HEK293 (cell line): ENCODE measurements around the gene CNPY1.

Experiments used
- CTCF ChIA-PET: fragments of 350-600 bp; formaldehyde crosslinking; extraction: SDS; loops from one replicate; lab custom pipeline; 2021; ENCODE audit warnings: antibody characterized with exemption; lab: Yijun Ruan, JAX
- POLR2A ChIA-PET: fragments of 300-600 bp; formaldehyde crosslinking; extraction: SDS; loops from one replicate; lab custom pipeline; 2020; ENCODE audit warnings: antibody characterized with exemption, inconsistent platforms; lab: Yijun Ruan, JAX
- H3K27ac ChIP-seq: fragments of 200-500 bp; sonication (Bioruptor generic); 2 replicates; pipeline ENCODE4 v1.5.1; 2014; ENCODE audit warnings: low read depth, low read length, control low read depth, inconsistent platforms; ENCODE audit errors: extremely low read depth
- H3K36me3 ChIP-seq, 2 experiments: fragments of 200-500 bp in 1 of 2; sonication (Bioruptor generic) in 1 of 2; 1 replicate in 1 of 2; 2 replicates in 1 of 2; pipeline ENCODE4 v1.5.1; 2014 to 2017; ENCODE audit warnings: inconsistent platforms in 2 of 2, low read length in 2 of 2; ENCODE audit not compliant: control insufficient read depth in 2 of 2, insufficient read depth in 1 of 2
- H3K4me1 ChIP-seq: fragments of 200-500 bp; sonication (Bioruptor generic); 2 replicates; pipeline ENCODE4 v1.5.1; 2014; ENCODE audit warnings: mild to moderate bottlenecking, low read length, inconsistent platforms; ENCODE audit not compliant: control insufficient read depth, insufficient read depth
- H3K4me3 ChIP-seq: 2 replicates; pipeline ENCODE4 v1.5.1; 2011; ENCODE audit warnings: low read depth, mild to moderate bottlenecking, control low read depth, low read length, moderate library complexity
- H3K9me3 ChIP-seq: fragments of 200-500 bp; sonication (Bioruptor generic); 2 replicates; pipeline ENCODE4 v1.5.1; 2014; ENCODE audit warnings: low read depth, low read length, inconsistent platforms; ENCODE audit not compliant: control insufficient read depth, insufficient read depth
- ATF2 ChIP-seq: fragments of 450-650 bp; formaldehyde crosslinking; IDR thresholded peaks from 2 replicates; pipeline ENCODE4 v1.5.1; 2016; ENCODE audit warnings: missing biosample characterization, missing genetic modification characterization, low read depth
- REPIN1 ChIP-seq: fragments of 450-650 bp; formaldehyde crosslinking; IDR thresholded peaks from 2 replicates; pipeline ENCODE4 v1.5.1; 2017; ENCODE audit warnings: missing biosample characterization, missing genetic modification characterization, low read depth
- TCF7L2 ChIP-seq: IDR thresholded peaks from 2 replicates; pipeline ENCODE4 v1.6.1; 2011; ENCODE audit warnings: low read depth, mild to moderate bottlenecking, inconsistent platforms, low read length, moderate library complexity, borderline replicate concordance
- ZFHX2 ChIP-seq: fragments of 450-650 bp; formaldehyde crosslinking; conservative IDR thresholded peaks from 2 replicates; pipeline ENCODE4 v1.5.1; 2016; ENCODE audit warnings: missing biosample characterization, missing genetic modification characterization
- ZNF138 ChIP-seq: fragments of 450-650 bp; formaldehyde crosslinking; IDR thresholded peaks from 2 replicates; pipeline ENCODE4 v1.5.1; 2016; ENCODE audit warnings: missing biosample characterization, missing genetic modification characterization, borderline replicate concordance
- ZNF18 ChIP-seq: fragments of 450-650 bp; formaldehyde crosslinking; IDR thresholded peaks from 2 replicates; pipeline ENCODE4 v1.5.1; 2016; ENCODE audit warnings: missing biosample characterization, missing genetic modification characterization
- ZNF341 ChIP-seq: fragments of 450-650 bp; formaldehyde crosslinking; IDR thresholded peaks from 2 replicates; pipeline ENCODE4; 2016; ENCODE audit warnings: low read depth, missing biosample characterization, missing genetic modification characterization
- ZNF645 ChIP-seq: fragments of 450-650 bp; formaldehyde crosslinking; IDR thresholded peaks from 2 replicates; pipeline ENCODE4; 2016; ENCODE audit warnings: missing biosample characterization, missing genetic modification characterization
- ZSCAN4 ChIP-seq: fragments of 450-650 bp; formaldehyde crosslinking; IDR thresholded peaks from 2 replicates; pipeline ENCODE4 v1.5.1; 2017; ENCODE audit warnings: missing biosample characterization, missing genetic modification characterization
- TF ChIP-seq, protein P1 (sequence below): fragments of 450-650 bp; formaldehyde crosslinking; IDR thresholded peaks from 2 replicates; pipeline ENCODE4 v1.5.1; 2016; ENCODE audit warnings: missing biosample characterization, missing genetic modification characterization, borderline replicate concordance
- TF ChIP-seq, protein P2 (sequence below): fragments of 450-650 bp; formaldehyde crosslinking; IDR thresholded peaks from 2 replicates; pipeline ENCODE4 v1.5.1; 2016; ENCODE audit warnings: missing biosample characterization, missing genetic modification characterization
- TF ChIP-seq, protein P3 (sequence below): fragments of 450-650 bp; formaldehyde crosslinking; IDR thresholded peaks from 2 replicates; pipeline ENCODE4 v1.5.1; 2016; ENCODE audit warnings: missing biosample characterization, missing genetic modification characterization, low read depth

CNPY1 gene

GRCh38 chr7:155589001-155589980 is 42.9 kb upstream of the CNPY1 start (continued):
- TF ChIP-seq ATF2 (peak; percentile 28; the same call in 1 of the 2 replicates), TCF7L2 (no peak)
- TF ChIP-seq, protein P1, sequence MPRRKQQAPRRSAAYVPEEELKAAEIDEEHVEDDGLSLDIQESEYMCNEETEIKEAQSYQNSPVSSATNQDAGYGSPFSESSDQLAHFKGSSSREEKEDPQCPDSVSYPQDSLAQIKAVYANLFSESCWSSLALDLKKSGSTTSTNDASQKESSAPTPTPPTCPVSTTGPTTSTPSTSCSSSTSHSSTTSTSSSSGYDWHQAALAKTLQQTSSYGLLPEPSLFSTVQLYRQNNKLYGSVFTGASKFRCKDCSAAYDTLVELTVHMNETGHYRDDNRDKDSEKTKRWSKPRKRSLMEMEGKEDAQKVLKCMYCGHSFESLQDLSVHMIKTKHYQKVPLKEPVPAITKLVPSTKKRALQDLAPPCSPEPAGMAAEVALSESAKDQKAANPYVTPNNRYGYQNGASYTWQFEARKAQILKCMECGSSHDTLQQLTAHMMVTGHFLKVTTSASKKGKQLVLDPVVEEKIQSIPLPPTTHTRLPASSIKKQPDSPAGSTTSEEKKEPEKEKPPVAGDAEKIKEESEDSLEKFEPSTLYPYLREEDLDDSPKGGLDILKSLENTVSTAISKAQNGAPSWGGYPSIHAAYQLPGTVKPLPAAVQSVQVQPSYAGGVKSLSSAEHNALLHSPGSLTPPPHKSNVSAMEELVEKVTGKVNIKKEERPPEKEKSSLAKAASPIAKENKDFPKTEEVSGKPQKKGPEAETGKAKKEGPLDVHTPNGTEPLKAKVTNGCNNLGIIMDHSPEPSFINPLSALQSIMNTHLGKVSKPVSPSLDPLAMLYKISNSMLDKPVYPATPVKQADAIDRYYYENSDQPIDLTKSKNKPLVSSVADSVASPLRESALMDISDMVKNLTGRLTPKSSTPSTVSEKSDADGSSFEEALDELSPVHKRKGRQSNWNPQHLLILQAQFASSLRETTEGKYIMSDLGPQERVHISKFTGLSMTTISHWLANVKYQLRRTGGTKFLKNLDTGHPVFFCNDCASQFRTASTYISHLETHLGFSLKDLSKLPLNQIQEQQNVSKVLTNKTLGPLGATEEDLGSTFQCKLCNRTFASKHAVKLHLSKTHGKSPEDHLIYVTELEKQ (tag by site-specific recombination): peak; percentile 72; the same call in 1 of the 2 replicates

DNA sequence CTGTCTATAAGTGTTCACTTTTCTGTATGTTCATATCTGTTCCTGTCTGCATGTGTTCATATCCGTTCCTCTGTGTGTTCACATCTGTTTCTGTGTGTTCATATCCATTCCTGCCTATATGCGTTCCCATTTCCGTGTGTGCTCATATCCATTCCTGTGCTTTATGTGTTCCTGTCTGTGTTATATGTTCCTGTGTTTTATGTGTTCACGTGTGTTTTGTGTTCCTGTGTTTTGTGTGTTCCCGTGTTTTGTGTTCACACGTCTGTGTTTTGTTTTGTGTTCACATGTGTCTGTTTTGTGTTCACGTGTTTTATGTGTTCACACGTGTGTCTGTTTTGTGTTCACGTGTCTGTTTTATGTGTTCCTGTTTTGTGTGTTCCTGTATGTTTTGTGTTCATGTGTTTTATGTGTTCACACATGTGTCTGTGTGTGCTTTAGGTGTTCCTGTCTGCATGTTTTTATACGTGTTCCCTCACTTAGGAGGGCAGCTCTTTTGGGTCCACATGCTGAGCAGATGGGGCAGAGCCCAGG is 42.2 kb upstream of the CNPY1 start:
- no peak overlapping the region for H3K27ac ChIP-seq
- H3K36me3 ChIP-seq: no peaks in the 10 kb centered on the region
- TF ChIP-seq, protein P2, sequence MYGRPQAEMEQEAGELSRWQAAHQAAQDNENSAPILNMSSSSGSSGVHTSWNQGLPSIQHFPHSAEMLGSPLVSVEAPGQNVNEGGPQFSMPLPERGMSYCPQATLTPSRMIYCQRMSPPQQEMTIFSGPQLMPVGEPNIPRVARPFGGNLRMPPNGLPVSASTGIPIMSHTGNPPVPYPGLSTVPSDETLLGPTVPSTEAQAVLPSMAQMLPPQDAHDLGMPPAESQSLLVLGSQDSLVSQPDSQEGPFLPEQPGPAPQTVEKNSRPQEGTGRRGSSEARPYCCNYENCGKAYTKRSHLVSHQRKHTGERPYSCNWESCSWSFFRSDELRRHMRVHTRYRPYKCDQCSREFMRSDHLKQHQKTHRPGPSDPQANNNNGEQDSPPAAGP: no peak
- 0 out of 2 replicates have a peak, but pooled peaks have one; percentile 42 for TF ChIP-seq ZNF18 (tag by site-specific recombination)
- no peaks in the 10 kb centered on the region for H3K4me1 ChIP-seq
- CTCF ChIA-PET: interaction anchor here (3.2 kb wide), 1 partner anchor 10 kb away, joined by 32 read pairs; no protein-coding TSS in a partner anchor
- H3K9me3 ChIP-seq: no peaks in the 10 kb centered on the region
- H3K4me3 ChIP-seq: no peak overlapping the region
- POLR2A ChIA-PET: no interaction called here

- Histone ChIP-seq H3K4me1 (no peaks in the 10 kb centered on the region), H3K9me3 (no peaks in the 10 kb centered on the region), H3K27ac (no peak overlapping the region), H3K4me3 (no peak overlapping the region), H3K36me3 (no peaks in the 10 kb centered on the region)
- CTCF ChIA-PET: interaction anchor here (3.2 kb wide), 1 partner anchor 11 kb away, joined by 32 read pairs; no protein-coding TSS in a partner anchor
- POLR2A ChIA-PET: no interaction called here
- no peak for TF ChIP-seq ZNF341 (tag by site-specific recombination)
These were observed 41.1 kb upstream of the CNPY1 start for GRCh38 chr7:155587486-155587885.

DNA sequence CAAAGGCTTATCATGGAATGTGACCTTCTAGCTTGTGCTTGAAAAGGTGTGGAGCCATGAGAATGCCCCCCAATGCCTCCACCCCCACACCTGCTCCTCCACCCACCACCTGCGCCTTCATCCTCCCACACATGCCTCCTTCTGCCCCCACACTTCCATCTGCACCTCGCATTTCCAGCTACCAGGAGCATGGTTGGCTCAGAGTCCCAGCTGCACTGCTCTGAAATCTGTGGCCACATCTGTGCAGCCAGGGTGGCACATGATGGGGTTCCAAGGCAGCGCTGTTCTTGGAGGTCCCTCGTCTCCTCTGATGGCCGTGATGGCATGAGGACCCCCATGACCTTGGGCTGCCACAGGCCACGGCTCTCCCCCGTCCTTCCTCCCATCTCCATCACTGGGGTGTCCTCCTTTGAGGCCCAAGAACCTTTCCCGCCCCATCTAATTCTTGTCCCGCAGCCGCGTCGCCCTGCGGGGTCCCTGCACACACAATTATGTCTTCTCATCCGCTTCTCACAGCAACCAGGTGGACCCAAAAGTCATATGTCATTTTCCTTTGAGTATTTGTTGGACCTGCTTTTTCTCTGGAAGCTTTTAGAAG is 40.6 kb upstream of the CNPY1 start:
- ChIA-PET CTCF (interaction anchor here (1.2 to 3.2 kb wide), 2 partner anchors 11 to 152 kb away, joined by 4 to 32 read pairs; no protein-coding TSS in a partner anchor), POLR2A (no interaction called here)
- H3K9me3 ChIP-seq: no peaks in the 10 kb centered on the region
- H3K27ac ChIP-seq: no peak overlapping the region
- H3K4me3 ChIP-seq: no peak overlapping the region
- no peaks in the 10 kb centered on the region for H3K4me1 ChIP-seq
- no peaks in the 10 kb centered on the region for H3K36me3 ChIP-seq
- TF ChIP-seq REPIN1 (tag by site-specific recombination) (no peak), ZSCAN4 (no peak), ZNF645 (no peak), ZFHX2 (peak; percentile 75), ZNF138 (tag by site-specific recombination) (no peak)
- TF ChIP-seq, protein P3, sequence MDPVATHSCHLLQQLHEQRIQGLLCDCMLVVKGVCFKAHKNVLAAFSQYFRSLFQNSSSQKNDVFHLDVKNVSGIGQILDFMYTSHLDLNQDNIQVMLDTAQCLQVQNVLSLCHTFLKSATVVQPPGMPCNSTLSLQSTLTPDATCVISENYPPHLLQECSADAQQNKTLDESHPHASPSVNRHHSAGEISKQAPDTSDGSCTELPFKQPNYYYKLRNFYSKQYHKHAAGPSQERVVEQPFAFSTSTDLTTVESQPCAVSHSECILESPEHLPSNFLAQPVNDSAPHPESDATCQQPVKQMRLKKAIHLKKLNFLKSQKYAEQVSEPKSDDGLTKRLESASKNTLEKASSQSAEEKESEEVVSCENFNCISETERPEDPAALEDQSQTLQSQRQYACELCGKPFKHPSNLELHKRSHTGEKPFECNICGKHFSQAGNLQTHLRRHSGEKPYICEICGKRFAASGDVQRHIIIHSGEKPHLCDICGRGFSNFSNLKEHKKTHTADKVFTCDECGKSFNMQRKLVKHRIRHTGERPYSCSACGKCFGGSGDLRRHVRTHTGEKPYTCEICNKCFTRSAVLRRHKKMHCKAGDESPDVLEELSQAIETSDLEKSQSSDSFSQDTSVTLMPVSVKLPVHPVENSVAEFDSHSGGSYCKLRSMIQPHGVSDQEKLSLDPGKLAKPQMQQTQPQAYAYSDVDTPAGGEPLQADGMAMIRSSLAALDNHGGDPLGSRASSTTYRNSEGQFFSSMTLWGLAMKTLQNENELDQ (tag by site-specific recombination): no peak
